ENCODE results near the gene CDYL2. TPM values are rescaled to one million over a fixed set of nuclear protein-coding genes. Genes with fewer than 3 reads are reported as not detected.

Gene CDYL2
- polyA plus RNA-seq, 1 donor from 2014 or later, result 2.6 TPM

DNA sequence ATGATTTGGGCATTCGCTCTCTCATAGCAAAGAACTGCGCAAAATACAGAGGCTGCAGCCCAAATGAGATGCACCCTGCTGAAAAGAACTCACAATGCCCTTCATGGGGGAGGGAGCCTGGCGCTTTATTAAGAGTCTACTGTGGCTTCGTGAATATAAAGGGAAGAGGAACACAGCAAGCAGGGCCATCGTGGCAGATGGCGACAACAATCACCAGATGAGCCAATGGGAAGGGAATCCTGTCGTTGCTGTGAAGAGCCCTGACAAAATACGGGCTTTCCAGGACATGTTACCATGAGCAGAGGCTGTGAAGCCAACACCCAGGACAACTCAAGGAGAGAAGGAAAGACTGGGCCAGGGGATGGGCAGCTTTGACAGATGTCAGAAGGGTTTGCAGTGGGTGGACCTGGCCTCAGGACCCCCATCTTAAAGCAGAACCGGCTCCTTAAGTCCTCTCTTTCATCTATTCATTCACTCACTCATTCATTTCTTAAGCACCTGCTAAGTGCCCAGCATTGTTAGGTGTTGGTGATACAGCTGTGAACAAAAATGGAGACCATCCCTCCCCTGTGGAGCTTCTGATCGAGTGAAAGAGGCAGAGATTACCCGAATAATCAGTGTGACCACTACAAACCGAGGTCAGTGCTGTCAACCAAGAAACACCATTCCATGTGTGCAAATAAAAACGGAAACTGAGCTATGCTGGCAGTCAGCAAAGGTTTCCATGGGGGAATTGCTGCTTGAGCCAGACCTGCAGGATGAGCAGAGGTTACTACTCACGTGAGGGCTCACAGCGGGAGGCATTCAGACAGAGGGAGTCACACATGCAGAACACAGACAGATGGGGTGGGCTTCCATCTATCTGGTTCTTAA, 137.8 kb downstream of the CDYL2 start:
- Histone ChIP-seq H3K36me3 (ENCODE audit: insufficient read depth, low read length) (no peaks in the 10 kb centered on the region), H3K9me2 (ENCODE audit: insufficient read depth, low read length) (no peaks in the 10 kb centered on the region), H3K79me2 (replicated peaks; ENCODE audit: insufficient read depth, low read length) (no peaks in the 10 kb centered on the region), H3K9ac (ENCODE audit: low read length) (no peak overlapping the region), H3F3A (ENCODE audit: insufficient read depth, low read length, poor library complexity, severe bottlenecking) (no peaks in the 10 kb centered on the region), H3K4me2 (ENCODE audit: low read length) (no peak overlapping the region), H2AFZ (ENCODE audit: low read depth, low read length) (no peak overlapping the region), H3K9me3 (ENCODE audit: low read length) (no peaks in the 10 kb centered on the region), H3K4me3 (ENCODE audit: low read length) (no peak overlapping the region), H4K20me1 (ENCODE audit: insufficient read depth) (no peaks in the 10 kb centered on the region), H3K27ac (ENCODE audit: low read length) (no peak overlapping the region), H3K27me3 (ENCODE audit: insufficient read depth, low read depth, low read length) (no peaks in the 10 kb centered on the region)
- no peak for TF ChIP-seq POLR2AphosphoS5 (IDR thresholded peaks at IDR 0.05)
- TF ChIP-seq, protein P1, sequence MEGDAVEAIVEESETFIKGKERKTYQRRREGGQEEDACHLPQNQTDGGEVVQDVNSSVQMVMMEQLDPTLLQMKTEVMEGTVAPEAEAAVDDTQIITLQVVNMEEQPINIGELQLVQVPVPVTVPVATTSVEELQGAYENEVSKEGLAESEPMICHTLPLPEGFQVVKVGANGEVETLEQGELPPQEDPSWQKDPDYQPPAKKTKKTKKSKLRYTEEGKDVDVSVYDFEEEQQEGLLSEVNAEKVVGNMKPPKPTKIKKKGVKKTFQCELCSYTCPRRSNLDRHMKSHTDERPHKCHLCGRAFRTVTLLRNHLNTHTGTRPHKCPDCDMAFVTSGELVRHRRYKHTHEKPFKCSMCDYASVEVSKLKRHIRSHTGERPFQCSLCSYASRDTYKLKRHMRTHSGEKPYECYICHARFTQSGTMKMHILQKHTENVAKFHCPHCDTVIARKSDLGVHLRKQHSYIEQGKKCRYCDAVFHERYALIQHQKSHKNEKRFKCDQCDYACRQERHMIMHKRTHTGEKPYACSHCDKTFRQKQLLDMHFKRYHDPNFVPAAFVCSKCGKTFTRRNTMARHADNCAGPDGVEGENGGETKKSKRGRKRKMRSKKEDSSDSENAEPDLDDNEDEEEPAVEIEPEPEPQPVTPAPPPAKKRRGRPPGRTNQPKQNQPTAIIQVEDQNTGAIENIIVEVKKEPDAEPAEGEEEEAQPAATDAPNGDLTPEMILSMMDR (IDR thresholded peaks at IDR 0.05; ENCODE audit: poor library complexity, severe bottlenecking), result no peak
- no peak for TF ChIP-seq EZH2 (IDR thresholded peaks at IDR 0.05; ENCODE audit: borderline replicate concordance, insufficient read depth, low read length, poor library complexity, severe bottlenecking)

- H2AFZ ChIP-seq (ENCODE audit: low read depth, low read length), result no peak overlapping the region
- H3K9ac ChIP-seq (ENCODE audit: low read length), result no peak overlapping the region
- no peaks in the 10 kb centered on the region for H3K79me2 ChIP-seq (replicated peaks; ENCODE audit: insufficient read depth, low read length)
- no peak overlapping the region for H3K27ac ChIP-seq (ENCODE audit: low read length)
- H3K27me3 ChIP-seq (ENCODE audit: insufficient read depth, low read depth, low read length), result no peaks in the 10 kb centered on the region
- no peaks in the 10 kb centered on the region for H4K20me1 ChIP-seq (ENCODE audit: insufficient read depth)
- no peaks in the 10 kb centered on the region for H3K9me3 ChIP-seq (ENCODE audit: low read length)
- H3K4me2 ChIP-seq (ENCODE audit: low read length), result no peak overlapping the region
- H3K4me3 ChIP-seq (ENCODE audit: low read length), result no peak overlapping the region
- no peaks in the 10 kb centered on the region for H3K36me3 ChIP-seq (ENCODE audit: insufficient read depth, low read length)
- TF ChIP-seq POLR2AphosphoS5 (IDR thresholded peaks at IDR 0.05) (no peak), MXI1 (conservative IDR thresholded peaks at IDR 0.05; ENCODE audit: poor library complexity, severe bottlenecking) (no peak), RAD21 (conservative IDR thresholded peaks at IDR 0.05) (no peak)
- no peaks in the 10 kb centered on the region for H3K9me2 ChIP-seq (ENCODE audit: insufficient read depth, low read length)
- H3F3A ChIP-seq (ENCODE audit: insufficient read depth, low read length, poor library complexity, severe bottlenecking), result no peaks in the 10 kb centered on the region
Measured at GRCh38 chr16:80665356-80665755, 139.0 kb downstream of the CDYL2 start.

DNA sequence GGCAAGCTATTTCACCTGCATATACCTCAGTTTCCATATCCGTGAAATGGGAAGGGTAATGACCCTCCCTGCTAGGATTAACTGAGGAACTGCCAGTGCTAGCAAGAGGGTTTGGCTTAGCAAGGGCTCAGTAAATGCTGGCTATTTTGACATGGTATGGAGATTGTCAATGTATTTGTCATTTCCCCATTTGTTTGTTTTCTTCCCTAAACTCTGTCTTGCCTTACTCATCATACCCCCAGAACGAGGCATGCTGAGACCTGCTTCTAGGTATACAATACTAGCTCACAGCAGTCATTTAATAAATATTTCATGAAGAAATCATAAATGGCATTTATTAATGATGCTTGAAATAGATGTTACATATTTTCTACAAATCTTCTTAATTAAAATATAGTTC, 139.6 kb downstream of the CDYL2 start:
- H4K20me1 ChIP-seq (ENCODE audit: insufficient read depth), result no peaks in the 10 kb centered on the region
- no peaks in the 10 kb centered on the region for H3K9me2 ChIP-seq (ENCODE audit: insufficient read depth, low read length)
- TF ChIP-seq EZH2 (IDR thresholded peaks at IDR 0.05; ENCODE audit: borderline replicate concordance, insufficient read depth, low read length, poor library complexity, severe bottlenecking), result no peak
- TF ChIP-seq, protein P1 (IDR thresholded peaks at IDR 0.05; ENCODE audit: poor library complexity, severe bottlenecking), result no peak
- TF ChIP-seq RAD21 (conservative IDR thresholded peaks at IDR 0.05), result no peak
- no peak for TF ChIP-seq POLR2AphosphoS5 (IDR thresholded peaks at IDR 0.05)
- TF ChIP-seq TAF1 (IDR thresholded peaks at IDR 0.05; ENCODE audit: low read depth), result no peak
- no peak for TF ChIP-seq REST (IDR thresholded peaks at IDR 0.05; ENCODE audit: borderline replicate concordance)
- TF ChIP-seq MXI1 (conservative IDR thresholded peaks at IDR 0.05; ENCODE audit: poor library complexity, severe bottlenecking), result no peak
- TF ChIP-seq EP300 (conservative IDR thresholded peaks at IDR 0.05; ENCODE audit: poor library complexity, severe bottlenecking), result no peak
- no peaks in the 10 kb centered on the region for H3K36me3 ChIP-seq (ENCODE audit: insufficient read depth, low read length)
- no peaks in the 10 kb centered on the region for H3F3A ChIP-seq (ENCODE audit: insufficient read depth, low read length, poor library complexity, severe bottlenecking)
- no peak overlapping the region for H2AFZ ChIP-seq (ENCODE audit: low read depth, low read length)
- no peaks in the 10 kb centered on the region for H3K27me3 ChIP-seq (ENCODE audit: insufficient read depth, low read depth, low read length)
- H3K9me3 ChIP-seq (ENCODE audit: low read length), result no peaks in the 10 kb centered on the region
- no peak overlapping the region for H3K27ac ChIP-seq (ENCODE audit: low read length)
- H3K79me2 ChIP-seq (replicated peaks; ENCODE audit: insufficient read depth, low read length), result no peaks in the 10 kb centered on the region
- no peak overlapping the region for H3K4me3 ChIP-seq (ENCODE audit: low read length)
- no peak overlapping the region for H3K9ac ChIP-seq (ENCODE audit: low read length)
- no peak overlapping the region for H3K4me2 ChIP-seq (ENCODE audit: low read length)
